T follicular helper cell (primary cell): ENCODE measurements around the gene AKNA.
A peak's percentile ranks its signal among the peaks of the same experiment; 100 is the strongest.

Experiments
- DNase-seq: peaks from one replicate; pipeline ENCODE4 v3.0.0-alpha.2; 2020; ENCODE audit warnings: low read depth

AKNA gene

GRCh38 chr9:114374936-114375335 lies 12.8 kb downstream of the AKNA start:
- no peak for DNase-seq

GRCh38 chr9:114373960-114374730 lies 13.6 kb downstream of the AKNA start:
- DNase-seq, result no peak

DNA sequence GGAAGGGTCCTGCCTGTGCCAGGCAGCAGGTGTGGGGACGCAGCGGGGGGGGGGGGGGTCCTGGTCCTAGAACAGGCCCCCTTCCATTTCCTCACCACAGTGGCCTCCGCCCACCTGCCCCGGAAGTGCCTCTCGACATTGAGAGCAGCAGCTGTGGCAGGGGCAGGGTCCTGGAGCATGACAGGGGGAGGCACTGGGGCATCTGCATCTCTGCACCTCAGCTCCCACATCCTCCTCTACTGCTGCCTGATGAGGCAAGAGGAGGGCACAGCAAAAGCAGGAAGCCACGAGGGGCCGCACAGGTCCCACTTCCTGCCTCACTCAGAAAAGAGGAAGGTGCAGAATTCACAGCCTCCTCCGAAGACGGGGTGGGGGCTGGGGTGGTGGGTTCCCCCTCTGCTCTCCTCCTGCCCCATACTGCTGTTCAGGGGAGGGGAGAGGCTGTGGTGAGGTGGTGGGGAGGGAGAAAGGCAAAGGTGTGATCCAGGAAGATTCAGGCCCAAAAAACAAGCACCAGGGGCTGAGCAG lies 14.8 kb downstream of the AKNA start:
- DNase-seq, result peak; percentile 75

DNA sequence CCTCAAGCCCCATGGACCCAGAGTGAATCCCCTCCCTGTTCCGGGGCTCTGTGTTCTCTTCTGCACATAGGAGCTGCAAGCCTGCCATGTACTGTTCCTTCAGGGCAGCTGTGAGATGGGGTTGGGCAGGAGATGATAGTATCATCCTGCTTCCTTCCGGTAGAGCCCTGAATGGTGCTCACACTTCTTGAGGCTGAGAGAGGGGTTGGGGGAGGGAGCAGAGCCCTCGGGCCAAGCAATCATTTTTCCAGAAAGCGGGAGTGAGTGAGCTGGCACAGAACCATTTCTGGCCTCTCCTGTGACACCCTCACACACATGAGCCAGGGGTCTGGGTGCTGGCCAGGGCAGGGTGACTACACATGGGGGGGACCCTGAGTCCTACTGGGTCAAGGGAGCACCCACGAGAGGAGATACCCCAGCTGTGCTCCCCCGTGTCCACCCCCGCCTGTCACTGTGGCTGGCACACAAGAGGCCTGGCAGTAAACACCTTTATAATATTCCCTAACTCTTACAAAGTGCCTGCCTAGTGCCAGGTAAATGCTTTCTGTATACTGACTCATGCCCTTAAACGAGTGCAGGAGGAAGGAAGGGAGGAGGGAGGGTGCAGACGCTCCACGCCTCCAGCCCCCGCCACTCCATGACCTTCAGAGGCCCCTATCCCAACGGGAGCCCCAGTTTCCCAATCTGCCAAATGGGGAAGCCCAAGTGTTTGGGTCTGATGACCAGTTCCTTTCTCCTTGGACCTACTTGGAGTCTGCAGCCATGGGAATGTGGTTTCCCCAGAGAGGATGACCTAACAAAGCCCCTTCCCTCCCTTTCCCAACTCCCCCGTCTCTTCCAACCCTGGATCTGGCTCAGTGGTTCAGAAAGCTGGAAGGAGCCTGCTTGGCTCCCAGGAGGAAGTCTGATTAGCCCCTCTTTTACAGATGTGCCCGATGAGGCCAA lies 15.5 kb downstream of the AKNA start:
- DNase-seq, result peak; percentile 38

- DNase-seq, result no peak
Observed at GRCh38 chr9:114371343-114371944, 16.3 kb downstream of the AKNA start.

DNA sequence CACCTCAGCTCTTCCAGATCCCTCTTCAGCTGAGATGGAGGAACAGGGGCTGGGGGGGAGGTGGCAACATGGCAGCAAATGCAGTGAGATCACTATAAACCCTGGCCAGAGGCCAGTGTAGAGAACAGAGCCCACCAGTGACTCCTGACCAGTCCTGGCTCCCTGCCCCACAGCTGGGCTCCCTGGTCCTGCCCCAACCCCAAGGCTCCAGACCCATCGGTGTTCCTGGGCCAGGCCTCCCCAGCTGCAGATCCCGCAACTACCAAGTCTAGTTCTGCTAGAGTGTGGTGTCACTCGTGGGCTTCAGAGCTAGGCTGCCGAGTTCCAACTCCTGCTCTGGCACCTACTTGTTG lies 16.8 kb downstream of the AKNA start:
- no peak for DNase-seq

- DNase-seq, result no peak
Observed at GRCh38 chr9:114370251-114370967, 17.4 kb downstream of the AKNA start.

DNA sequence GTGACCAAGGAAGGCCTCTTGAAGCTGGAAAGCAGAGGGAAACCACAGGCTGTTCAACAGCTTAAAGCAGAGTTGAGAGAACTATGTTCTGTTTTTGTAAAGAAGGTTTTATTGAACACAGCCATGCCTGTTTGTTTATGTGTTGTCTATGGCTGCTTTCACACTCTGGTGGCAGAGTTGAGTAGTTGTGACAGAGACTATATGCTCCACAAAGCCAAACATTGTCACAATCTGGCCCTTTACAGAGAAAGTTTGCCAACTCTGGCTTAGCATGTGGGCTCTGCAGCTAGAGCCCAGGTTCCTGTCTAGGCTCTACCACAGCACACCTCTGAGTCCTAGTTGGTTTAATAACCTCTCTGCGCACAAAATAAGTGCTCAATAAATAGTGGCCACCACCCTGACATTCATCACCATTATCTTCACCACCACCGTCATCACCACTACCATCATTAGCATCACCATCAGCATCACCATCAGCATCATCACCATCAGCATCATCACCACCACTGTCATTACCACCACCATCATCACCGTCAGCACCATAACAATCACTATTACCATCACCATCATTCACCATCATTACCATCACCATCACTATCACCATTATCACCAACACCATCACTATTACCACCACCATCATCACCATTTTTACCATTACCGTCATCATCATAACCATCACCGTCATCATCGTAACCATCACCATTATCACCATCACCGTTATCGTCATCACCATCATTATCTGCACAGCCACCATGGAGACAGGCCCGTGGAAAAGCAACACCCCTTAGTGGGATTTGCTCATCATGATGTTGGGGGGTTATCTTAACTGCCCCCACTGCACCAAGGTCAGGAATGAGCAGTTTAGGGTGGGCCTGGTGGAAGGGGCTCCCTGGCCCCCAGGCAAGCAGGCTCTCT lies 18.3 kb downstream of the AKNA start:
- DNase-seq, result no peak

- no peak for DNase-seq
Observed at GRCh38 chr9:114367772-114368569, 19.8 kb downstream of the AKNA start.

DNA sequence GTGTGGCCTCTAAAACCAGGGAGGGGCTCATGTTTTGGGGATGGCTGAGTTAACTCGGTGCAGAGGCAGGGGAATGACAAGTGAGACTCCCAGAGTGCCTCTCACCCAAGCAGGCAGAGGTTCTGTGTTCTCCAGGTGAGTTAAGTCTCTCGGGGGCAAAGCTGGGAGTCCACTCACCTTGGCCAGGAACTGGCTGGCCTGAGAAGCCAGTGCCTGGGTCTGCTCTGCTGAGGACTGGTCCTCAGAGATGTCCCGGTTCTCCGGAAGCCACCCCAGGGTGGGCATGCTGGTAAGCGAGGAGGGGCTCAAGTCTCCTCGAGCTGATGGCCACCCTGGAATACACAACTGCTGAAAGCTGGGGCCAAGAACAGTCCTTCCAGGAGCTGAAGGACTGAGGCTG lies 20.4 kb downstream of the AKNA start:
- no peak for DNase-seq

- DNase-seq, result no peak
Observed at GRCh38 chr9:114366334-114367128, 21.3 kb downstream of the AKNA start.

GRCh38 chr9:114365194-114365593 lies 22.6 kb downstream of the AKNA start:
- no peak for DNase-seq

GRCh38 chr9:114364134-114365041 lies 23.4 kb downstream of the AKNA start:
- DNase-seq, result no peak

- DNase-seq, result no peak
Observed at GRCh38 chr9:114363424-114363823, 24.4 kb downstream of the AKNA start.

GRCh38 chr9:114362394-114362793 lies 25.4 kb downstream of the AKNA start:
- DNase-seq, result no peak

DNA sequence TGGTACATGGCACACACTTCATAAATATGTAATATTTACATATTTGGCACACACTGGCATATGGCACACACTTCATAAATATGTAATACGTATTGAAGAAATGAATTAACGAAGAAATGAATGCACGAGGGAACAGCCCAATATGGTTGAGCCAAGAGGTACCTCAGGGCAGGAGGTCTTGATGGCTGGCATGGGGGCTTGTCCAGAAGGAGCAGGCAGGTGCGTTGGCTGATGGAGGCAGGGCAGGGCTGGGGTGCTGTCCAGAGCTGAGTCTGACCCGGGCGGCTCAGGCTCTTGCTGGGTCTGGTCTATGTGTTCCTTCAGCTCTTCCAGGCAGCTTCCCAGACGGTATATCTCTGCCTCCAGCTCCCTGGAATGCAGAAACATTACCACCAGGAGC lies 26.2 kb downstream of the AKNA start:
- DNase-seq, result no peak

- no peak for DNase-seq
Observed at GRCh38 chr9:114359801-114360200, 28.0 kb downstream of the AKNA start.

GRCh38 chr9:114357911-114358328 lies 29.9 kb downstream of the AKNA start:
- no peak for DNase-seq
